Measurements from ENCODE around the gene FHIT. TPM values are rescaled to one million over a fixed set of nuclear protein-coding genes. Genes with fewer than 3 reads are reported as not detected.

The FHIT gene
- total and polyA plus RNA-seq, 9 donors, result 5.1 to 11.8 (median 9.5) TPM

DNA sequence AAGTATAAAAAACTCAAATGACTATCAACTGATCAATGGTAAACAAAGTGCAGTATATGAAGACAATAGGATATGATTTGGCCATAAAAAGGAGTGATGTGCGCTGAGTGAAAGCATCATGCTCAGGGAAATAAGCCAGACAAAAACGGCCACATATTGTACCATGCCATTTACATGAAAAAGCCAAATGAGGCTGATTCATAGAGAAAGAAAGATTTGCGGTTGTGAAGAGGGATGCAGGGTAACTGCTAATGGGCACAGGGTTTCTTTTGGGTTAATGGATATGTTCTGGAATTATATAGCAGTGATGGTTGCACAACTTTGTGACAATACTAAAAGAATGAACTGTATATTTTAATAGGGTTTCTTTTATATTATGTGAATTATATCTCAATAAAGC is 1324.2 kb downstream of the FHIT start:
- Histone ChIP-seq H3K27ac (no peak overlapping the region), H3K4me1 (ENCODE audit: insufficient read depth) (no peaks in the 10 kb centered on the region), H3K36me3 (no peaks in the 10 kb centered on the region), H3K4me3 (no peak overlapping the region), H3K9me3 (no peaks in the 10 kb centered on the region), H3K27me3 (no peaks in the 10 kb centered on the region)
- WGBS, 3 donors, result 89 to 92% (median 92%) methylated on average over 3 of the region's 3 CpGs
- intact Hi-C loops (cut with DNase I), result no loop called here
- no peak for DNase-seq
- TF ChIP-seq POLR2A (IDR thresholded peaks at IDR 0.05), result no peak
- TF ChIP-seq, protein P1, sequence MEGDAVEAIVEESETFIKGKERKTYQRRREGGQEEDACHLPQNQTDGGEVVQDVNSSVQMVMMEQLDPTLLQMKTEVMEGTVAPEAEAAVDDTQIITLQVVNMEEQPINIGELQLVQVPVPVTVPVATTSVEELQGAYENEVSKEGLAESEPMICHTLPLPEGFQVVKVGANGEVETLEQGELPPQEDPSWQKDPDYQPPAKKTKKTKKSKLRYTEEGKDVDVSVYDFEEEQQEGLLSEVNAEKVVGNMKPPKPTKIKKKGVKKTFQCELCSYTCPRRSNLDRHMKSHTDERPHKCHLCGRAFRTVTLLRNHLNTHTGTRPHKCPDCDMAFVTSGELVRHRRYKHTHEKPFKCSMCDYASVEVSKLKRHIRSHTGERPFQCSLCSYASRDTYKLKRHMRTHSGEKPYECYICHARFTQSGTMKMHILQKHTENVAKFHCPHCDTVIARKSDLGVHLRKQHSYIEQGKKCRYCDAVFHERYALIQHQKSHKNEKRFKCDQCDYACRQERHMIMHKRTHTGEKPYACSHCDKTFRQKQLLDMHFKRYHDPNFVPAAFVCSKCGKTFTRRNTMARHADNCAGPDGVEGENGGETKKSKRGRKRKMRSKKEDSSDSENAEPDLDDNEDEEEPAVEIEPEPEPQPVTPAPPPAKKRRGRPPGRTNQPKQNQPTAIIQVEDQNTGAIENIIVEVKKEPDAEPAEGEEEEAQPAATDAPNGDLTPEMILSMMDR (IDR thresholded peaks at IDR 0.05), result no peak
- TF ChIP-seq EP300 (IDR thresholded peaks at IDR 0.05), result no peak

DNA sequence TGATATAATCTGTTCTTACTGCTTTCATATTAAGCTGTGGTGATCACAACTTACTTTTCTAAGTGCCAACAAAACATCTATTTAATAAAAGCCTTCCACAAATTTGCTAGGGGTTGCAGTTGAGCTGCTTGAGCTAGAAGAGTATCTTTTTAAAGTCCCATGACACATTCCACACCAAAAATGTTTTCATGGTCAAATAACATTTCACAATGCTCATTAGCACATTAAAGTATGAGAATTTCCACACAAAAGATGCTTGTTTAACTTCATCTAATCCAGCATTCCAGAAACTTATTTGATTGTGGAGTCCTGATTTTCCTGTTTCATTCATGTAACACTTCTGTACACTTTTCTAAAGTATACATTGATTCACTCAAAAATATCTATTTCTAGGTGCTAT is 1325.3 kb downstream of the FHIT start:
- Histone ChIP-seq H3K4me1 (ENCODE audit: insufficient read depth) (no peaks in the 10 kb centered on the region), H3K27me3 (no peaks in the 10 kb centered on the region), H3K4me3 (no peak overlapping the region), H3K9me3 (no peaks in the 10 kb centered on the region), H3K27ac (no peak overlapping the region), H3K36me3 (no peaks in the 10 kb centered on the region)
- DNase-seq, result no peak
- intact Hi-C loops (cut with DNase I), result no loop called here
- TF ChIP-seq, protein P1 (IDR thresholded peaks at IDR 0.05), result no peak
- no peak for TF ChIP-seq POLR2A (IDR thresholded peaks at IDR 0.05)
- no peak for TF ChIP-seq EP300 (IDR thresholded peaks at IDR 0.05)

DNA sequence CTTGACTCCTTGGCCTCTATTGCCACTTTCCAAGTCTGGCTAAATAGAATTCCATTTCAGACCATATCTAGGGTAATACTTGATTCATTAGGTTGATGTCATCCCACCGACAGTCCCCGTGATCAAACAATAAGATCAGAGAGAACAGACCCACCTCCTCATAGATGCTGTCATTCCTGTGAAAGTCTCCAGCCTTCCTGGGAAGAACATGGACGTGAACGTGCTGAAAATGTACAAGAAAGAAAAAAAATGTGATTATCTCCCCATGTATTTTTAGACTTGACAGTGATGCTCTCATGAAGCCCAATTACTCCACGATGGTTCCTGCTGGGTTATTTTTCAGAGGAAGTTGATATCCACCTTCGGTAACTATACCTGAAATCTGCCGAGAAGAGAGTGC is 1329.1 kb downstream of the FHIT start:
- intact Hi-C loops (cut with DNase I), result no loop called here

DNA sequence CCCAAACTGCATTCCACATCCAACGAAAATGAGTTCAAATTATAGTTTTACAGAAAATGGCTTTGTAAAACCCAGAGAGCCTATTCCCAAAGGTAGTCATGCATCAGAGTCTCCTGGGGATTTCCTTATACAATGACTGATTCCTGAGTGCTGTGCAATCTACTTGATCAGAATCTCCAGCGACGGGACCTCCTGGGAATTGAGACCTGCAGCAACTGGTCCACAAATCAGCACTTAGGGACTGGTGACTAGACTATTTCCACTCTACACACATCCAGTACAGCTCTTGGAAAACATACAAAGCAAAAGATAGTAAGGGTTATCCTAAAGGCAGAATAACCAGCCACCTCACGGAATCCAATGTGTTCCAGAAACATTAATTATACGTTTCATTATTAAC is 1330.4 kb downstream of the FHIT start:
- TF ChIP-seq POLR2A (IDR thresholded peaks at IDR 0.05) (no peak), EP300 (IDR thresholded peaks at IDR 0.05) (no peak)
- TF ChIP-seq, protein P1 (IDR thresholded peaks at IDR 0.05), result no peak
- no peaks in the 10 kb centered on the region for H3K36me3 ChIP-seq
- no peaks in the 10 kb centered on the region for H3K9me3 ChIP-seq
- no peak overlapping the region for H3K4me3 ChIP-seq
- H3K27ac ChIP-seq, result no peak overlapping the region
- DNase-seq, result no peak
- no peaks in the 10 kb centered on the region for H3K4me1 ChIP-seq (ENCODE audit: insufficient read depth)
- 79 to 84% (median 82%) methylated on average over 5 of the region's 5 CpGs for WGBS, 3 donors
- H3K27me3 ChIP-seq, result no peaks in the 10 kb centered on the region
- intact Hi-C loops (cut with DNase I), result no loop called here

More for the DNA sequence above, 1329.1 kb downstream of the FHIT start:
- no peaks in the 10 kb centered on the region for H3K4me1 ChIP-seq (ENCODE audit: insufficient read depth)
- no peak for DNase-seq
- no peaks in the 10 kb centered on the region for H3K36me3 ChIP-seq
- TF ChIP-seq, protein P1 (IDR thresholded peaks at IDR 0.05), result no peak
- no peak overlapping the region for H3K4me3 ChIP-seq
- WGBS, 3 donors, result 85 to 93% (median 91%) methylated on average over 7 of the region's 7 CpGs
- H3K9me3 ChIP-seq, result no peaks in the 10 kb centered on the region
- H3K27me3 ChIP-seq, result no peaks in the 10 kb centered on the region
- H3K27ac ChIP-seq, result no peak overlapping the region

DNA sequence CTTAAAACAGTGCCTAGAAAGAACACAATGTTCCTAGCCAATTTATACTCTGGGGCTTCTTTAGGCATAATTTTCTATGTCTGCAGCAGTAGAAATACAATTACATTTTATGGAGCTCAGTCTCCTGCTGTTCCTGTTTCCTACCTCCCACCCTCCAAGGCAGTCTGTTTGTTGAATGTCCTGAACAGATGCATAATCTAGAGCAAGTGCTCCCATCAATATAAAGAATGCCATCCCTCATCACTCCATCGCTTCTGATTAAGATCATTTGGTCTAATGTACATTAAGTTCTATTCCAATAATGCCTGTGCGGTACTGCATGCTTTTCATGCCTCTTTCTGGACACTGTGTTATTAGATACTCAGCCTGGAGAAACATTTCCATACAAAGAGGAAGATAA is 1331.7 kb downstream of the FHIT start:
- WGBS, 3 donors, result 92 to 95% (median 94%) methylated on average over 2 of the region's 2 CpGs
- Histone ChIP-seq H3K27ac (no peak overlapping the region), H3K27me3 (no peaks in the 10 kb centered on the region), H3K36me3 (no peaks in the 10 kb centered on the region), H3K4me1 (ENCODE audit: insufficient read depth) (no peaks in the 10 kb centered on the region), H3K4me3 (no peak overlapping the region), H3K9me3 (no peaks in the 10 kb centered on the region)
- TF ChIP-seq, protein P1 (IDR thresholded peaks at IDR 0.05), result no peak
- TF ChIP-seq POLR2A (IDR thresholded peaks at IDR 0.05) (no peak), EP300 (IDR thresholded peaks at IDR 0.05) (no peak)
- intact Hi-C loops (cut with DNase I), result no loop called here
- no peak for DNase-seq

Measured in ovary (tissue), 9 donors.